ENCODE data around the gene ZNF487. TPM values are rescaled to one million over a fixed set of nuclear protein-coding genes. Genes with fewer than 3 reads are reported as not detected.
A peak's percentile ranks its signal among the peaks of the same experiment; 100 is the strongest.

ZNF487 gene
- total and polyA plus RNA-seq, 2 donors (not counting 1 experiment from before 2014, with no cell fraction given) = 9.8 to 14.8 TPM

- no peaks in the 10 kb centered on the region for H3K27me3 Mint-ChIP-seq
- DNase-seq (no peak), ATAC-seq (ENCODE audit: low read depth) (no peak)
- H3K4me1 ChIP-seq (ENCODE audit: control insufficient read depth in 2 of 2, insufficient read depth in 2 of 2, low read length in 2 of 2) = peaks cover 17 to 47% of the 10 kb centered on the region in 2 donors
- TF ChIP-seq CTCF (IDR thresholded peaks at IDR 0.05) (no peak), EZH2 (IDR thresholded peaks at IDR 0.05; ENCODE audit: borderline replicate concordance, insufficient read depth, low read depth, low read length, poor library complexity, severe bottlenecking) (no peak)
- peak overlapping the region; percentile 99 for H3K27ac Mint-ChIP-seq
- intact Hi-C loops (cut with micrococcal nuclease) = loop anchor here (1.0 kb wide), 2 partner anchors 15 to 144 kb away; no protein-coding TSS in a partner anchor
- H3K9me3 ChIP-seq (ENCODE audit: control extremely low read depth in 1 of 3, control insufficient read depth in 2 of 3, insufficient read depth in 1 of 3, low read length in 2 of 3) = no peaks in the 10 kb centered on the region
- H3K27ac ChIP-seq (ENCODE audit: low read length in 2 of 2) = peak overlapping the region; percentile 97 to 98
- peaks cover 4% of the 10 kb centered on the region for H4K20me1 ChIP-seq (ENCODE audit: control insufficient read depth, insufficient read depth, low read length, poor library complexity, severe bottlenecking)
- H3K79me2 ChIP-seq (ENCODE audit: control insufficient read depth, insufficient read depth, low read length) = peaks cover 64% of the 10 kb centered on the region
- no peaks in the 10 kb centered on the region for H3K27me3 ChIP-seq (replicated peaks in 1 of 4; ENCODE audit: control extremely low read depth in 1 of 4, control insufficient read depth in 3 of 4, insufficient read depth in 4 of 4, low read length in 3 of 4)
- CTCF ChIA-PET = interaction anchor here (0.8 to 2.0 kb wide), 10 partner anchors 12 to 144 kb away, joined by 3 to 9 read pairs (median 4); no protein-coding TSS in a partner anchor
- peaks cover 34% of the 10 kb centered on the region for H3K4me1 Mint-ChIP-seq
- peak overlapping the region; percentile 97 for H3K9ac ChIP-seq (ENCODE audit: low read length)
- no peaks in the 10 kb centered on the region for H3K9me3 Mint-ChIP-seq (ENCODE audit: insufficient read depth)
- POLR2A ChIA-PET = interaction anchor here (0.7 to 3.5 kb wide), 11 partner anchors 10 to 299 kb away, joined by 3 to 28 read pairs (median 6); partner anchors contain the start of genes CSGALNACT2 and HNRNPF
- H3K4me2 ChIP-seq (replicated peaks; ENCODE audit: low read depth, low read length, poor library complexity, severe bottlenecking) = peak overlapping the region; percentile 91
- no peaks in the 10 kb centered on the region for H3K36me3 ChIP-seq (replicated peaks in 1 of 2; ENCODE audit: control extremely low read depth in 1 of 2, control insufficient read depth in 1 of 2, extremely low read depth in 1 of 2, insufficient read depth in 2 of 2, low read length in 1 of 2)
- WGBS (ENCODE audit: insufficient coverage) = 4% methylated on average over 25 of the region's 30 CpGs
- H3K4me3 Mint-ChIP-seq = peak overlapping the region; percentile 98
- peak overlapping the region; percentile 88 for H2AFZ ChIP-seq (ENCODE audit: insufficient read depth, low read depth, low read length, poor library complexity, severe bottlenecking)
- H3K4me3 ChIP-seq (ENCODE audit: control extremely low read depth in 1 of 5, extremely low read depth in 1 of 5, insufficient read depth in 1 of 5, low read depth in 2 of 5, low read length in 4 of 5) = peak overlapping the region; percentile 41 to 99 (median 77)
Measured at GRCh38 chr10:43437141-43437870, 395 bp downstream of the ZNF487 start.

Measured in B cell (primary cell).